ENCODE data around the gene TTC21B. TPM values are rescaled to one million over a fixed set of nuclear protein-coding genes. Genes with fewer than 3 reads are reported as not detected.

TTC21B gene
- total RNA-seq, 1 donor: 22.4 TPM

GRCh38 chr2:165901620-165902298 lies 51.8 kb downstream of the TTC21B start:
- DNase-seq (ENCODE audit: low read depth): no peak
- no peak overlapping the region for H3K4me3 ChIP-seq (ENCODE audit: low read depth, low read length)
- TF ChIP-seq CTCF (IDR thresholded peaks at IDR 0.05; ENCODE audit: insufficient read depth, low read length): no peak

- TF ChIP-seq CTCF (IDR thresholded peaks at IDR 0.05; ENCODE audit: insufficient read depth, low read length): no peak
- no peak overlapping the region for H3K4me3 ChIP-seq (ENCODE audit: low read depth, low read length)
- no peak for DNase-seq (ENCODE audit: low read depth)
These were observed 54.3 kb downstream of the TTC21B start for GRCh38 chr2:165899311-165899710.

- TF ChIP-seq CTCF (IDR thresholded peaks at IDR 0.05; ENCODE audit: insufficient read depth, low read length): no peak
- DNase-seq (ENCODE audit: low read depth): no peak
- no peak overlapping the region for H3K4me3 ChIP-seq (ENCODE audit: low read depth, low read length)
These were observed 55.2 kb downstream of the TTC21B start for GRCh38 chr2:165898381-165898780.

- TF ChIP-seq CTCF (IDR thresholded peaks at IDR 0.05; ENCODE audit: insufficient read depth, low read length): no peak
- H3K4me3 ChIP-seq (ENCODE audit: low read depth, low read length): no peak overlapping the region
- DNase-seq (ENCODE audit: low read depth): no peak
These were observed 55.9 kb downstream of the TTC21B start for GRCh38 chr2:165897726-165898125.

- no peak for TF ChIP-seq CTCF (IDR thresholded peaks at IDR 0.05; ENCODE audit: insufficient read depth, low read length)
- DNase-seq (ENCODE audit: low read depth): no peak
- H3K4me3 ChIP-seq (ENCODE audit: low read depth, low read length): no peak overlapping the region
These were observed 56.5 kb downstream of the TTC21B start for GRCh38 chr2:165897074-165897473.

- no peak for DNase-seq (ENCODE audit: low read depth)
- no peak overlapping the region for H3K4me3 ChIP-seq (ENCODE audit: low read depth, low read length)
- TF ChIP-seq CTCF (IDR thresholded peaks at IDR 0.05; ENCODE audit: insufficient read depth, low read length): no peak
These were observed 57.6 kb downstream of the TTC21B start for GRCh38 chr2:165895974-165896373.

- H3K4me3 ChIP-seq (ENCODE audit: low read depth, low read length): no peak overlapping the region
- DNase-seq (ENCODE audit: low read depth): no peak
- TF ChIP-seq CTCF (IDR thresholded peaks at IDR 0.05; ENCODE audit: insufficient read depth, low read length): no peak
These were observed 60.0 kb downstream of the TTC21B start for GRCh38 chr2:165893556-165893955.
